ENCODE results near the gene DGKQ.

- TF ChIP-seq, protein P1, sequence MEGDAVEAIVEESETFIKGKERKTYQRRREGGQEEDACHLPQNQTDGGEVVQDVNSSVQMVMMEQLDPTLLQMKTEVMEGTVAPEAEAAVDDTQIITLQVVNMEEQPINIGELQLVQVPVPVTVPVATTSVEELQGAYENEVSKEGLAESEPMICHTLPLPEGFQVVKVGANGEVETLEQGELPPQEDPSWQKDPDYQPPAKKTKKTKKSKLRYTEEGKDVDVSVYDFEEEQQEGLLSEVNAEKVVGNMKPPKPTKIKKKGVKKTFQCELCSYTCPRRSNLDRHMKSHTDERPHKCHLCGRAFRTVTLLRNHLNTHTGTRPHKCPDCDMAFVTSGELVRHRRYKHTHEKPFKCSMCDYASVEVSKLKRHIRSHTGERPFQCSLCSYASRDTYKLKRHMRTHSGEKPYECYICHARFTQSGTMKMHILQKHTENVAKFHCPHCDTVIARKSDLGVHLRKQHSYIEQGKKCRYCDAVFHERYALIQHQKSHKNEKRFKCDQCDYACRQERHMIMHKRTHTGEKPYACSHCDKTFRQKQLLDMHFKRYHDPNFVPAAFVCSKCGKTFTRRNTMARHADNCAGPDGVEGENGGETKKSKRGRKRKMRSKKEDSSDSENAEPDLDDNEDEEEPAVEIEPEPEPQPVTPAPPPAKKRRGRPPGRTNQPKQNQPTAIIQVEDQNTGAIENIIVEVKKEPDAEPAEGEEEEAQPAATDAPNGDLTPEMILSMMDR (conservative IDR thresholded peaks at IDR 0.05) = no peak
- TF ChIP-seq EZH2 (IDR thresholded peaks at IDR 0.05; ENCODE audit: low read depth) = no peak
Measured at GRCh38 chr4:913280-913618, 60.1 kb downstream of the DGKQ start.

All from PC-9 (cell line).